Measurements from ENCODE around the gene FIGN.

GRCh38 chr2:163773276-163773675 lies 37.5 kb upstream of the FIGN start:
- TF ChIP-seq CTCF (IDR thresholded peaks at IDR 0.05; ENCODE audit: poor library complexity), result no peak
- no peak for TF ChIP-seq EZH2 (IDR thresholded peaks at IDR 0.05; ENCODE audit: borderline replicate concordance)

All from hepatocyte (in vitro differentiated cells).